Breast epithelium (tissue), 4 donors: ENCODE results near the gene MIGA1. TPM values are rescaled to one million over a fixed set of nuclear protein-coding genes. Genes with fewer than 3 reads are reported as not detected.

Source experiments
- DNase-seq, 2 donors: peaks; one replicate each; pipeline ENCODE4 v3.0.0-alpha.2; 2019; ENCODE audit warnings: low spot score in 2 of 2
- H3K27ac ChIP-seq, 2 donors: fragments of 200-600 bp; sonication (generic) in 1 of 2; one replicate each; pipeline ENCODE4 v1.5.1; 2016 to 2019; ENCODE audit warnings: mild to moderate bottlenecking in 1 of 2
- H3K27me3 ChIP-seq, 2 donors: fragments of 200-600 bp; sonication (generic) in 1 of 2; one replicate each; pipeline versions ENCODE4 v1.5.1 to v1.6.0; 2017 to 2019; ENCODE audit warnings: control low read depth in 1 of 2, mild to moderate bottlenecking in 1 of 2
- H3K36me3 ChIP-seq: fragments of 200-600 bp; one replicate; pipeline ENCODE4 v1.5.1; 2019
- H3K4me1 ChIP-seq, 2 donors: fragments of 200-600 bp; sonication (generic); one replicate each; pipeline ENCODE4 v1.5.1; 2016 to 2019; ENCODE audit warnings: control low read depth in 1 of 2
- H3K4me3 ChIP-seq, 3 donors: fragments of 200-600 bp; sonication (generic); 1 replicate in 2 of 3; 2 replicates in 1 of 3; pipeline ENCODE4 v1.5.1; 2016 to 2019; ENCODE audit warnings: mild to moderate bottlenecking in 3 of 3, moderate library complexity in 2 of 3
- H3K9me3 ChIP-seq, 2 donors: fragments of 200-600 bp; sonication (generic) in 1 of 2; one replicate each; pipeline ENCODE4 v1.5.1; 2016 to 2019; ENCODE audit warnings: control low read depth in 1 of 2
- POLR2A ChIP-seq: fragments of 450-650 bp; IDR thresholded peaks from one replicate; pipeline ENCODE4 v1.6.1; 2016; ENCODE audit warnings: antibody characterized with exemption, mild to moderate bottlenecking, moderate library complexity
- POLR2AphosphoS5 ChIP-seq, 3 donors: sonication (generic); formaldehyde crosslinking; IDR thresholded peaks; one replicate each; pipeline ENCODE4 v1.6.1; 2017; ENCODE audit warnings: antibody characterized with exemption in 3 of 3
- intact Hi-C: fragments of 100-400 bp; cut with DNase I; formaldehyde crosslinking; loops from one replicate; pipeline ENCODE4 v1.15.1; 2023; ENCODE audit warnings: low total_unique reads
- total RNA-seq, 3 donors: library from RNA; depleted of rRNA; stranded (reverse); fragments of >200 nt; gene quantifications; one replicate each; pipeline ENCODE4 v1.1.0, GENCODE V29; 2016
- TF ChIP-seq, protein P1 (sequence below), 3 donors: fragments of 450-650 bp; IDR thresholded peaks; one replicate each; pipeline ENCODE4 v1.5.1; 2016 to 2017; ENCODE audit warnings: antibody characterized with exemption in 3 of 3, mild to moderate bottlenecking in 3 of 3, moderate library complexity in 3 of 3

The MIGA1 gene
- total RNA-seq, 3 donors from 2014 or later = 20.3 to 30.3 (median 22.2) TPM

DNA sequence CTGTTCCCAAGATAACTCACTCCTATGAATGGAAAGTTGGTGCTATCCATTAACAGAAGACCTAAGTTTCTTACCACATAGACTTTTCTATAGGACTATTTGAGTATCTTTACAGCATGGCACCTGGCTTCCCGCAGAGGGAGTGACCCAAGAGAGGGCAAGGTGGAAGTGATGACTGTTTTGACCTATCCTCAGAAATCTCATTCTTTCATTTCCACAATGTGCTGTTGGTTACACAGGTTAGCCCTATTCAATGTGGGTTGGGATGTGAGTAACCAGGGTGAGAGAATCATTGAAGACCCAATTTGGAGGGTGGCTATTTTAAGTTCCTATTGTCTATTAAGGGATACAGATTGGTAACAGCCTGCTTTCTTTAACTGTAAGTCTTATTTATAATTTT is 70.6 kb downstream of the MIGA1 start:
- no peaks in the 10 kb centered on the region for H3K4me1 ChIP-seq
- no peak for TF ChIP-seq POLR2A
- TF ChIP-seq, protein P1, sequence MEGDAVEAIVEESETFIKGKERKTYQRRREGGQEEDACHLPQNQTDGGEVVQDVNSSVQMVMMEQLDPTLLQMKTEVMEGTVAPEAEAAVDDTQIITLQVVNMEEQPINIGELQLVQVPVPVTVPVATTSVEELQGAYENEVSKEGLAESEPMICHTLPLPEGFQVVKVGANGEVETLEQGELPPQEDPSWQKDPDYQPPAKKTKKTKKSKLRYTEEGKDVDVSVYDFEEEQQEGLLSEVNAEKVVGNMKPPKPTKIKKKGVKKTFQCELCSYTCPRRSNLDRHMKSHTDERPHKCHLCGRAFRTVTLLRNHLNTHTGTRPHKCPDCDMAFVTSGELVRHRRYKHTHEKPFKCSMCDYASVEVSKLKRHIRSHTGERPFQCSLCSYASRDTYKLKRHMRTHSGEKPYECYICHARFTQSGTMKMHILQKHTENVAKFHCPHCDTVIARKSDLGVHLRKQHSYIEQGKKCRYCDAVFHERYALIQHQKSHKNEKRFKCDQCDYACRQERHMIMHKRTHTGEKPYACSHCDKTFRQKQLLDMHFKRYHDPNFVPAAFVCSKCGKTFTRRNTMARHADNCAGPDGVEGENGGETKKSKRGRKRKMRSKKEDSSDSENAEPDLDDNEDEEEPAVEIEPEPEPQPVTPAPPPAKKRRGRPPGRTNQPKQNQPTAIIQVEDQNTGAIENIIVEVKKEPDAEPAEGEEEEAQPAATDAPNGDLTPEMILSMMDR (IDR thresholded peaks at IDR 0.05) = no peak
- TF ChIP-seq POLR2AphosphoS5 (IDR thresholded peaks at IDR 0.05) = no peak
- H3K27ac ChIP-seq = no peak overlapping the region
- H3K36me3 ChIP-seq = no peaks in the 10 kb centered on the region
- intact Hi-C loops = no loop called here
- DNase-seq = no peak
- peaks cover 0 to 5% of the 10 kb centered on the region in 2 donors for H3K9me3 ChIP-seq
- no peaks in the 10 kb centered on the region for H3K27me3 ChIP-seq
- H3K4me3 ChIP-seq = no peak overlapping the region

DNA sequence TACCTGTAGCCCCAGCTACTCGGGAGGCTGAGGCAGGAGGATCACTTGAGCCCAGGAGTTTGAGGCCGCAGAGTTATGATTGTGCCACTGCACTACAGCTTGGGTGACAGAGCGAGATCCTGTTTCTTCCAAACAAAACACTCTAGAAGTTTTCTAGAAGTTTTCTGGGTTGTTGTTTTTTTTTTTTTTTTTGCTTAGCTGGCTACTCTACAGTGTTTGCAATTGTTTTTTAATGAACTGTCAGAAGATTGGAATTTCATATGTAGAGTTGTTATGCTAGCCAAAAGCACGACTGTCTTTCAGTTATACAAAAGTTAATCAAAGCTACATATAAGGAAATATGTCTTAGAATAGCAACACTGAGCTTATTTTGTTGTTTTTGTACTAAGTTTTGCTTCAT is 78.1 kb downstream of the MIGA1 start:
- no peak for TF ChIP-seq POLR2AphosphoS5 (IDR thresholded peaks at IDR 0.05)
- no peak for TF ChIP-seq POLR2A
- TF ChIP-seq, protein P1 (IDR thresholded peaks at IDR 0.05) = no peak
- no peak for DNase-seq
- Histone ChIP-seq H3K9me3 (peaks cover 0 to 10% of the 10 kb centered on the region in 2 donors), H3K4me1 (no peaks in the 10 kb centered on the region), H3K4me3 (no peak overlapping the region), H3K27ac (no peak overlapping the region), H3K36me3 (no peaks in the 10 kb centered on the region), H3K27me3 (no peaks in the 10 kb centered on the region)
- intact Hi-C loops = no loop called here

DNA sequence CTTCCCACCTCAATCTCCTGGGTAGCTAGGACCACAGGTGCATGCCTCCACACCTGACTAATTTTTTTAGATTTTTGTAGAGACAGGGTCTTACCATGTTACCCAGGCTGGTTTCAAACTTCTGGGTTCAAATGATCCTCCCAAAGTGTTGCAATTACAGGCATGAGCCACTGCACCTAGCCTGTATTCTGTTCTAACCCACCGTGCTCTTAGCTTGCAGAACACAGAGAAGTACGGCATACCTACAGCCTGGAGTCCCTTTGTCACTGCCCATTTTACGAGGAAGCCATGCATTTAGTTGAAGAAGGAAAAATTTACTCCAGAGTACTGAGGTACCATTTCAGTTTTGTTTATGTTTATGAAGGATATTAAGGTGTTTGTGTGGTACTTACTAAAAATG is 79.3 kb downstream of the MIGA1 start:
- no peaks in the 10 kb centered on the region for H3K27me3 ChIP-seq
- H3K9me3 ChIP-seq = peaks cover 0 to 10% of the 10 kb centered on the region in 2 donors
- TF ChIP-seq POLR2AphosphoS5 (IDR thresholded peaks at IDR 0.05) = no peak
- no peak for TF ChIP-seq POLR2A
- TF ChIP-seq, protein P1 (IDR thresholded peaks at IDR 0.05) = no peak
- no peaks in the 10 kb centered on the region for H3K4me1 ChIP-seq
- no peak overlapping the region for H3K27ac ChIP-seq
- no peak overlapping the region for H3K4me3 ChIP-seq
- DNase-seq = no peak
- intact Hi-C loops = no loop called here
- no peaks in the 10 kb centered on the region for H3K36me3 ChIP-seq

DNA sequence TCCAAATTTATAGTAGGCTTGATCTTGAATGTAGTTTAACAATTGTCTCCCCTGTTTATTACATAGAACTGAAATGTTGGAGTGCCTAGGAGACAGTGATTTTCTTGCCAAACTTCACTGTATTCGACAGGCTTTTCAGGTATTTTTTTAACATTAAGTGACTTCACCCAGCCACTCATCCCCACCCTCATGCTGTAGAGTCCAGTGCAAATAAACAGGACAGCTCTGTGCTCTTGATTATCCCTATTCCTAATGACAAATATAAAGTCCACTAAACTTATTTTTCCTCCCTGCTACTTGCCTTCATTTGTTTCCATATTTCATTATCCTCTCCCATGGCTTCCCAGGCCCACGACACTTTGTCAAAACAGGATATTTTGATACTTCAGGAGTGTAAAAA is 79.8 kb downstream of the MIGA1 start:
- Histone ChIP-seq H3K4me1 (no peaks in the 10 kb centered on the region), H3K4me3 (no peak overlapping the region), H3K27ac (no peak overlapping the region), H3K27me3 (no peaks in the 10 kb centered on the region), H3K9me3 (peaks cover 0 to 10% of the 10 kb centered on the region in 2 donors), H3K36me3 (no peaks in the 10 kb centered on the region)
- no peak for DNase-seq
- TF ChIP-seq POLR2A (no peak), POLR2AphosphoS5 (IDR thresholded peaks at IDR 0.05) (no peak)
- TF ChIP-seq, protein P1 (IDR thresholded peaks at IDR 0.05) = no peak
- intact Hi-C loops = no loop called here

DNA sequence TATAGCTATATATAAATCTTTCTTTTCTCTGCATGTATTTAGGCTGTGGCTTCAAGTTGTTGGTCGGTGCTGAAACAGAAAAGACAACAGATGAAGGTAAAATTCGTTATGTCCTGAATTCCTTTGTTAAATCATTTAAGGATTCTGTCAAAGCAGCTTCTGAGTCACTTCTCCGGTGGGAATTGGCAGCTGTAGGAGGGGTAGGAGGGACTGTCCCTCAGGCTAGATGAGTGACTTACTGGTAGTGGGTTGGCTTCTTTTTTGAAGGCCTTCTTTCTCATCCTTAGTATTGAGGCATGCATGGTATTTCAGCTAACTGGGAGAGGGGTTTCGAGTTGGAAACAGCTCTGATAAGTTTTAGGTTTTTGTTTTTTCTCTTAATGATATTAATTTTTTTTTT is 86.8 kb downstream of the MIGA1 start:
- Histone ChIP-seq H3K27me3 (no peaks in the 10 kb centered on the region), H3K27ac (no peak overlapping the region), H3K4me1 (no peaks in the 10 kb centered on the region), H3K4me3 (no peak overlapping the region), H3K9me3 (no peaks in the 10 kb centered on the region), H3K36me3 (no peaks in the 10 kb centered on the region)
- intact Hi-C loops = no loop called here
- TF ChIP-seq, protein P1 (IDR thresholded peaks at IDR 0.05) = no peak
- TF ChIP-seq POLR2AphosphoS5 (IDR thresholded peaks at IDR 0.05) (no peak), POLR2A (no peak)
- DNase-seq = no peak
